ENCODE measurements around the gene ERCC6. TPM values are rescaled to one million over a fixed set of nuclear protein-coding genes. Genes with fewer than 3 reads are reported as not detected.

The ERCC6 gene
- total and polyA plus RNA-seq, 10 of the 15 experiments (the other 5 are each of a cell fraction or from before 2014, with no cell fraction given), result 4.3 to 15.6 (median 7.8) TPM

DNA sequence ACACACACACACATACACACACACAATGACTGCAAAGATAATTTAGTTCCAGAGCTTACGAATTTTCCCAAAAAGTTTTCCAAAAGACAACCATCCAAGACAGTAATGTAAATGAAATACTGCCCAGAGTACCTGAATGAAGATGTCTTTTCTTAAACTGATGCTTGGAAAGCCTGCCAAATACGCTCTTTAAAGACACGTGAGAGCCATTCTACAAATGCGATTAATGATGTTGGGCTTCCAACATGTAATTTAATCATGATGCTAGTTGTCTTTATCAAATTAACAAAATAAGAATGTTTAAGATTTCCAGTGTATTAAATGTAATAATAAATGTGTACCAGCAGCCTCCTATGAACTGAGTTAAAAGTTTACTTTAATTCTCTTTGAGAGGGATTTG is 11.1 kb downstream of the ERCC6 start:
- Histone ChIP-seq H3K4me1 (ENCODE audit: control insufficient read depth, insufficient read depth, low read length) (no peaks in the 10 kb centered on the region; the same call in 1 of the 2 replicates), H3K36me3 (ENCODE audit: control insufficient read depth in 2 of 2, insufficient read depth in 2 of 2, low read length in 1 of 2) (peaks cover 9 to 34% of the 10 kb centered on the region in 2 experiments), H3K4me3 (no peak overlapping the region), H3K27me3 (replicated peaks in 1 of 2; ENCODE audit: control insufficient read depth in 2 of 2, insufficient read depth in 2 of 2, low read length in 1 of 2) (no peaks in the 10 kb centered on the region), H4K20me1 (ENCODE audit: control insufficient read depth, insufficient read depth) (no peaks in the 10 kb centered on the region), H3K4me2 (ENCODE audit: control insufficient read depth, insufficient read depth) (no peak overlapping the region), H3K79me2 (ENCODE audit: control insufficient read depth, insufficient read depth, low read length) (no peaks in the 10 kb centered on the region; the same call in none of the 2 replicates), H3K27ac (ENCODE audit: control insufficient read depth, insufficient read depth) (no peak overlapping the region), H2AFZ (ENCODE audit: control insufficient read depth, low read depth, low read length) (no peak overlapping the region), H3K9me3 (replicated peaks; ENCODE audit: control insufficient read depth, insufficient read depth, low read length) (no peaks in the 10 kb centered on the region), H3K9ac (ENCODE audit: control insufficient read depth, insufficient read depth, low read length) (no peak overlapping the region)
- ATAC-seq (no peak), DNase-seq (ENCODE audit: low read depth, low spot score) (no peak), FAIRE-seq (no peak)
- WGBS (ENCODE audit: insufficient coverage, insufficient replicate concordance, low lambda C conversion rate, missing lambda C conversion rate), result 99% methylated on average over 4 of the region's 4 CpGs
- ChIA-PET CTCF (interaction anchor here (1.6 kb wide), 1 partner anchor 9 kb away, joined by 8 read pairs; no protein-coding TSS in a partner anchor), SMC1A (ENCODE audit: uncharacterized antibody, unreplicated experiment) (interaction anchor here (0.7 to 1.7 kb wide), 4 partner anchors 9 to 119 kb away, joined by 3 to 4 read pairs (median 4); partner anchors contain the start of gene ERCC6), RAD21 (ENCODE audit: unreplicated experiment) (interaction anchor here (1.1 to 1.2 kb wide), 2 partner anchors 11 to 870 kb away, joined by 3 to 5 read pairs; partner anchors contain the start of gene ERCC6), POLR2A (no interaction called here)
- intact Hi-C loops (cut with micrococcal nuclease; ENCODE audit: unreplicated experiment), result no loop called here
- in situ Hi-C loops (cut with MboI), result no loop called here
- no TSS peak for BruUV-seq (replicated peaks)
- TF ChIP-seq SUPT20H (IDR thresholded peaks at IDR 0.05; ENCODE audit: borderline replicate concordance, control insufficient read depth, low read depth, low read length), result no peak
- TF ChIP-seq SIN3A (IDR thresholded peaks at IDR 0.05; ENCODE audit: low read depth, low read length), result no peak
- no peak for TF ChIP-seq CHD1 (IDR thresholded peaks at IDR 0.05; ENCODE audit: low read depth, low read length)
- no peak for TF ChIP-seq CREB1 (IDR thresholded peaks at IDR 0.05; ENCODE audit: low read depth)

DNA sequence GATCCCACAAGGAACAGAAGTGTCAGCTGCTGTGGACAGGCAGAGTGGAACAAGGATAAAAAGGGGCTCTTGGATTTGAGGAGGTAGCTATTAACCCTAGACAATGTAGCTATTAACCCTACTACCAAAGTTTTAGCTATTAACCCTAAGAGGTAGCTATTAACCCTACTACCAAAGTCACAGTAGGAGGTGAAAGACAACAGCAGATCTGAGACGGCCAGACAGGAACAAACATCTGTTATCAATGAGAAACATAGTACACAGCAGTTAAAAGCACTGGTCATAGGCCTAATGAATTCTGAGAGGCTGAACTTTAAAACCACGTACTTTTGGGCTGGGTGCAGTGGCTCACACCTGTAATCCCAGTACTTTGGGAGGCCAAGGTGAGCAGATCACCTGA is 11.9 kb downstream of the ERCC6 start:
- FAIRE-seq, result no peak
- WGBS (ENCODE audit: insufficient coverage, insufficient replicate concordance, low lambda C conversion rate, missing lambda C conversion rate), result 94% methylated on average over 2 of the region's 2 CpGs

More for the DNA sequence above, 11.9 kb downstream of the ERCC6 start:
- H3K27ac ChIP-seq (ENCODE audit: control insufficient read depth, insufficient read depth), result no peak overlapping the region
- in situ Hi-C loops (cut with MboI) (no loop called here), intact Hi-C loops (cut with micrococcal nuclease; ENCODE audit: unreplicated experiment) (no loop called here)
- no TSS peak for BruUV-seq (replicated peaks)
- H3K4me1 ChIP-seq (ENCODE audit: control insufficient read depth, insufficient read depth, low read length), result no peaks in the 10 kb centered on the region; the same call in 1 of the 2 replicates
- H3K9ac ChIP-seq (ENCODE audit: control insufficient read depth, insufficient read depth, low read length), result no peak overlapping the region
- ATAC-seq, result no peak
- H3K79me2 ChIP-seq (ENCODE audit: control insufficient read depth, insufficient read depth, low read length), result no peaks in the 10 kb centered on the region; the same call in none of the 2 replicates
- H2AFZ ChIP-seq (ENCODE audit: control insufficient read depth, low read depth, low read length), result no peak overlapping the region
- H3K4me2 ChIP-seq (ENCODE audit: control insufficient read depth, insufficient read depth), result no peak overlapping the region
- DNase-seq (ENCODE audit: low read depth, low spot score), result no peak
- ChIA-PET CTCF (interaction anchor here (0.6 to 1.6 kb wide), 3 partner anchors 8 to 26 kb away, joined by 3 to 8 read pairs (median 8); no protein-coding TSS in a partner anchor), POLR2A (no interaction called here), RAD21 (ENCODE audit: unreplicated experiment) (interaction anchor here (1.1 to 1.2 kb wide), 2 partner anchors 12 to 869 kb away, joined by 3 to 5 read pairs; partner anchors contain the start of gene ERCC6), SMC1A (ENCODE audit: uncharacterized antibody, unreplicated experiment) (interaction anchor here (0.7 to 1.7 kb wide), 8 partner anchors 8 to 871 kb away, joined by 3 to 4 read pairs (median 3); partner anchors contain the start of gene ERCC6)
- H3K27me3 ChIP-seq (replicated peaks in 1 of 2; ENCODE audit: control insufficient read depth in 2 of 2, insufficient read depth in 2 of 2, low read length in 1 of 2), result no peaks in the 10 kb centered on the region
- no peak for TF ChIP-seq EGR1 (IDR thresholded peaks at IDR 0.05; ENCODE audit: borderline replicate concordance in 1 of 2, low read depth in 2 of 2, low read length in 2 of 2)
- no peak for TF ChIP-seq EZH2 (IDR thresholded peaks at IDR 0.05; ENCODE audit: borderline replicate concordance, control insufficient read depth, low read depth, low read length)
- no peak for TF ChIP-seq CREB1 (IDR thresholded peaks at IDR 0.05; ENCODE audit: low read depth)
- TF ChIP-seq, protein P1, sequence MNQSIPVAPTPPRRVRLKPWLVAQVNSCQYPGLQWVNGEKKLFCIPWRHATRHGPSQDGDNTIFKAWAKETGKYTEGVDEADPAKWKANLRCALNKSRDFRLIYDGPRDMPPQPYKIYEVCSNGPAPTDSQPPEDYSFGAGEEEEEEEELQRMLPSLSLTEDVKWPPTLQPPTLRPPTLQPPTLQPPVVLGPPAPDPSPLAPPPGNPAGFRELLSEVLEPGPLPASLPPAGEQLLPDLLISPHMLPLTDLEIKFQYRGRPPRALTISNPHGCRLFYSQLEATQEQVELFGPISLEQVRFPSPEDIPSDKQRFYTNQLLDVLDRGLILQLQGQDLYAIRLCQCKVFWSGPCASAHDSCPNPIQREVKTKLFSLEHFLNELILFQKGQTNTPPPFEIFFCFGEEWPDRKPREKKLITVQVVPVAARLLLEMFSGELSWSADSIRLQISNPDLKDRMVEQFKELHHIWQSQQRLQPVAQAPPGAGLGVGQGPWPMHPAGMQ (IDR thresholded peaks at IDR 0.05; ENCODE audit: borderline replicate concordance), result no peak
- TF ChIP-seq HDGF (IDR thresholded peaks at IDR 0.05), result no peak
- no peak for TF ChIP-seq RELB (IDR thresholded peaks at IDR 0.05; ENCODE audit: low read depth)
- H3K4me3 ChIP-seq, result no peak overlapping the region
- H3K36me3 ChIP-seq (ENCODE audit: control insufficient read depth in 2 of 2, insufficient read depth in 2 of 2, low read length in 1 of 2), result peaks cover 6 to 35% of the 10 kb centered on the region in 2 experiments
- H3K9me3 ChIP-seq (replicated peaks; ENCODE audit: control insufficient read depth, insufficient read depth, low read length), result no peaks in the 10 kb centered on the region
- H4K20me1 ChIP-seq (ENCODE audit: control insufficient read depth, insufficient read depth), result no peaks in the 10 kb centered on the region

Measured in GM12878 (cell line).